Omental fat pad (tissue), 4 donors: Measurements from ENCODE around the gene SPTBN1. TPM values are rescaled to one million over a fixed set of nuclear protein-coding genes. Genes with fewer than 3 reads are reported as not detected.

ENCODE experiments used
- ATAC-seq: fragments of 150-250 bp; one replicate; pipeline ENCODE4 v1.9.1; 2016; ENCODE audit warnings: mild to moderate bottlenecking, moderate library complexity; ENCODE audit not compliant: low FRiP score
- DNase-seq: peaks from one replicate; pipeline ENCODE4 v3.0.0-alpha.2; 2019; ENCODE audit warnings: low spot score
- CTCF ChIP-seq, 3 donors: fragments of 450-650 bp; IDR thresholded peaks; one replicate each; pipeline ENCODE4 v1.5.1; 2016 to 2017; ENCODE audit warnings: antibody characterized with exemption in 3 of 3, mild to moderate bottlenecking in 3 of 3, moderate library complexity in 2 of 3
- total RNA-seq, 4 donors: library from RNA; depleted of rRNA; stranded (reverse); fragments of >200 nt; gene quantifications; one replicate each; pipeline ENCODE4 v1.1.0, GENCODE V29; 2016

The SPTBN1 gene
- total RNA-seq, 4 donors from 2014 or later: 681 to 1,046 (median 964) TPM

- no peak for DNase-seq
- no peak for TF ChIP-seq CTCF (IDR thresholded peaks at IDR 0.05)
- ATAC-seq: no peak
Measured at GRCh38 chr2:54663424-54664030, 207.4 kb downstream of the SPTBN1 start.

GRCh38 chr2:54664238-54664786 lies 208.2 kb downstream of the SPTBN1 start:
- ATAC-seq (no peak), DNase-seq (no peak)
- no peak for TF ChIP-seq CTCF (IDR thresholded peaks at IDR 0.05)

- DNase-seq (no peak), ATAC-seq (no peak)
- TF ChIP-seq CTCF (IDR thresholded peaks at IDR 0.05): peak in 2 of 3 donors; percentile 1 to 4
Measured at GRCh38 chr2:54665436-54665856, 209.3 kb downstream of the SPTBN1 start.

GRCh38 chr2:54666131-54666633 lies 210.1 kb downstream of the SPTBN1 start:
- no peak for DNase-seq
- peak; percentile 82 for ATAC-seq

GRCh38 chr2:54666634-54667265 lies 210.6 kb downstream of the SPTBN1 start:
- no peak for TF ChIP-seq CTCF (IDR thresholded peaks at IDR 0.05)
- ATAC-seq (peak; percentile 42), DNase-seq (no peak)

More at GRCh38 chr2:54666131-54666633, 210.1 kb downstream of the SPTBN1 start:
- TF ChIP-seq CTCF (IDR thresholded peaks at IDR 0.05): no peak

GRCh38 chr2:54667266-54667639 lies 211.1 kb downstream of the SPTBN1 start:
- ATAC-seq (no peak), DNase-seq (no peak)
- TF ChIP-seq CTCF (IDR thresholded peaks at IDR 0.05): no peak
